NCI-H2171 treated with DMSO at 0.1 percent for 48 hours (cell line): Measurements from ENCODE around the gene ITIH5.

ENCODE experiments used
- DNase-seq: peaks from one replicate; lab custom pipeline; 2025; lab: John Stamatoyannopoulos, UW

Gene ITIH5

DNA sequence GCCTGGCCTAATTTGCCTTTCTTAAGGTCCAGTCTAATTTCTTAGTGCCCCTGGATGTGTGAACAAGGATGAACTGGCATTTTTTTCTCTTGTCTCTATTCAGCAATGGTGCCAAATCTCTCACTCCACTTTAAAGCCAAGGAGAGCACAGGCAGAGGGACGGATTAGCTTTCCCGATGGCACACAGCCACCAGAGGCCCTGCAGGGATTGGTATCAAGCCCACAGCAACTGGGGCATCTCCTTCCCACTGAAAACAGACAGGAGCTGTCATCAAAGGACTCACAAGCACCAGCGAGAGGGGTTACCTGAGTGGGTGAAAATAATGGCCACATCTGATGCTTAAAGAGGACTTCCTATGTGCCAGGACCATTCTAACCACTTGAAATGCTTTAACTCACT, 83.1 kb downstream of the ITIH5 start:
- DNase-seq: no peak

GRCh38 chr10:7580520-7580919, 86.2 kb downstream of the ITIH5 start:
- DNase-seq: no peak

- DNase-seq: no peak
Measured at GRCh38 chr10:7579681-7580080, 87.1 kb downstream of the ITIH5 start.

GRCh38 chr10:7577579-7577978, 89.2 kb downstream of the ITIH5 start:
- no peak for DNase-seq

DNA sequence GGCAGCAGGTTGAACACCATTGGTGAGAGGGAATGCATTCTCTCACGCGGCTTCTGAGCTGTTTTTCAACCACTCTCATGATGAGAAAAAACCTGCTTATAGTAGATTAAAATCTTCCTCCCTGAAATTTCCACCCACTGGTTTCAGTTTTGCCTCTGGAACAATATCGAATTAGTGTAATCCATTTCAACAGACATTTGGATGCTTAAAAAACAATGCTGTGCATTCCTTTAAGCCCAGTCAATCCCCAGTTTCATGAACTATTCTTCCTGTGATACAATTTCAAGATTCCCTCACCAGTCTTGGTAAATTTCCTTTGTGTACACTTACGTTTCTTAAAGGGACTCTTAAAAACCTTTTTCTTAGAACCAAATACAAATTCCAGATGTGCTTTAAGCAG, 89.6 kb downstream of the ITIH5 start:
- DNase-seq: no peak

DNA sequence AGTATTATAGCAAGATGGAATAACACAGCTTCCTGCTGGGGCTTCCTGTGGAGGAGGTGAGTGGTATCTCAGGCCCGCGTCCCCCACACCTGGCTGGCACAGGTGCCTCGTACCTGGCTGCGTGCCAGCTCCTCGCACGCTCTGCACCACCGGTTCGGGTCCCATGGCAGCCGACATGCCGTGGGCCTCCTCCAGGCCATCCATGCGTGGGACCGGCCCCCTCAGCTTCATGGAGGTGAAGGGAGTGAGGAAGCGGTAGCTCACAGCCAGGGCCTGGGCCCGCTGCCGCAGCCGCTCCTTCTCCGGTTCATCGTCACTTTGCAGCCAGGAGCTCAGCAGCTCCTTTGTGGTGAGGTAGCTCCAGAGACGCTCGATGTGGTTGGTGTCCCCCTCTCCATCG, 90.4 kb downstream of the ITIH5 start:
- DNase-seq: no peak

GRCh38 chr10:7572391-7572790, 94.4 kb downstream of the ITIH5 start:
- no peak for DNase-seq

DNA sequence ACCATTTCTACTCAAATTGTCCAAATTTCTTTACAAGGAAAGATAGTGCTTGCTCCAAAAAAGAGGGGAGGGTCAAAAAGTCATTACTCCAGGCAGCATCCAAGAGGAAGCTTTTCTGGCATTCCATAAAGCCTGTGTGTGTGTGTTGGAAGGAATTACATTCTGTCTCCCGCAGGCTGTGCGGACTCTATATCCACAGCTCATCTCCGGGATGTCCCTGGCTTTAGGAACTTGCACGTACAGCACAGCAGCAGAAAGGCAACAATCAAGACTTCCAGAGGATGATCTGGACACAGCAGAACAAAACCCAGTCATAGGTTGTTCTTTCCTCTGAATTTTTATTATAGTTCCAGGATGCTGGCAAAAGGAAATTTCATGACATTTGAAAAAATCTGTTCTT, 94.8 kb downstream of the ITIH5 start:
- DNase-seq: no peak

DNA sequence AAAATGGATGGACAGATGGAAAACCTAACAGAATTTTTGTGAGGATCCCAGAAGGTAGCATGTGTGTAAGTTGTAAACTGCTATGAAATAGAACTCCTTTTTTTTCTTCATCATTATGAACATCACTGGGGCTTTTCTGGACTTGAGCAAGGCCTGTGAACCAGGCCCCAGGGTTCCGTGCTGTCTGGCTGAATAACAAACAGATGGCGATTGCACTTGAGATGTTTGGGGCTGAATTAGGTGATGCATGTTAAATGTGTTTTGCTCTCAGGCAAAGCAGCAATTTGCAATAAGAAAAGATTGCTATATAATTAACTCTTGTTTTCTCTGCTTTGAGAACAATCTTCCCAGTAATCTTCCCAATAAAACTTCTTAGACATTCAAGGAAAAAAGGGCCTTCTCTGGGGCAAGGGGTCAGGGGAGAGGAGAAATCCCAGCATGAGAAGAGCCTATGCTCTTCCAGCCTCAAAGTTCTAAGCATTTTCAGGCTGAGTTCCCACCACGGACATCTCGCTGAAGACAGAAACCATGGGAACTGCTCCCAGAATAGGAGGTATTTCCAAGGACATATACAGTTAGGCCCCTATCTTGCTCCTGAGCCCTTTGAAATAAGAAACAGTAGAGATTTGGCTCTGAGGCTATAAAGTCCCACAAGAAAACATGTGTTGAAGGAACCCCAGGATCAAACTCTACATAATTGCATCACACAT, 98.7 kb downstream of the ITIH5 start:
- no peak for DNase-seq

- no peak for DNase-seq
Measured at GRCh38 chr10:7566891-7567290, 99.9 kb downstream of the ITIH5 start.

- DNase-seq: no peak
Measured at GRCh38 chr10:7565871-7566270, 100.9 kb downstream of the ITIH5 start.

GRCh38 chr10:7563770-7564169, 103.0 kb downstream of the ITIH5 start:
- no peak for DNase-seq

DNA sequence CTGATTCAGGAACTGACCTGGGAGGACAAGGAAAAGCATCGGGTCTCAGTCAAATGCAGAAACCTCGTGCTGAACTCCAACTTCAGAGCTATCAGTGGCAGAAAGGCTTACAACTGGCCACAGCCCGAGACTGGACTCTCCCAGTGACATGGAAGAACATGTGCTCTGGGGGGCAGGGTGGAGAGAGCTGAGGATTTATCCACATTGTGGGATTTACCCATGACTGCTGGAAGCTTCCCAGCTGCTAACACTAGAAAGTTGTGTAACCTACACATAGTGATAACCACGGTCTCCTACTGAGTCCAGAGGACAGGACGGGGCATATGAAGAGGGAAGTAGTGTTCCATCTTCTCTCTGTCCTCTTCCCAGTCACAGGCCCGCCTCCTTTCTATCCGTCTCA, 103.4 kb downstream of the ITIH5 start:
- DNase-seq: no peak

DNA sequence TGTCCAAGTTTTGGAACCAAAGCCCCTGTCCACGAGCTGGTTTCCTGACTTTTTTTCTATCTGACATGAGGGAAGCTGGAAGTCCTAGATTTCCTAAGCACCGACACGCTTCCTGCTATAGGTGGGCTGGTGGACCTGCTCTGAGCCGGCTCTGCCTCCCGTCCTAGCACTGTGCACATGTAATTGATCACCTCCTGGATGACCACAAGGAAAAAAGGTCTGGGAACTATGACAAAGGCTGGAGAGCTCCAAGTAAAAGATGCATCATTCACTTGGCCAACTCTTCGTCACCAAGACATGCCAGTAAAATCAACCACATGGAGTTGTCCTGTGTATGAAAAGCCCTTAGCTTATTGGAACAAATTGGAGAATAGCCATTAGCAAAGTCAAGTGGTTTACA, 104.8 kb downstream of the ITIH5 start:
- no peak for DNase-seq

DNA sequence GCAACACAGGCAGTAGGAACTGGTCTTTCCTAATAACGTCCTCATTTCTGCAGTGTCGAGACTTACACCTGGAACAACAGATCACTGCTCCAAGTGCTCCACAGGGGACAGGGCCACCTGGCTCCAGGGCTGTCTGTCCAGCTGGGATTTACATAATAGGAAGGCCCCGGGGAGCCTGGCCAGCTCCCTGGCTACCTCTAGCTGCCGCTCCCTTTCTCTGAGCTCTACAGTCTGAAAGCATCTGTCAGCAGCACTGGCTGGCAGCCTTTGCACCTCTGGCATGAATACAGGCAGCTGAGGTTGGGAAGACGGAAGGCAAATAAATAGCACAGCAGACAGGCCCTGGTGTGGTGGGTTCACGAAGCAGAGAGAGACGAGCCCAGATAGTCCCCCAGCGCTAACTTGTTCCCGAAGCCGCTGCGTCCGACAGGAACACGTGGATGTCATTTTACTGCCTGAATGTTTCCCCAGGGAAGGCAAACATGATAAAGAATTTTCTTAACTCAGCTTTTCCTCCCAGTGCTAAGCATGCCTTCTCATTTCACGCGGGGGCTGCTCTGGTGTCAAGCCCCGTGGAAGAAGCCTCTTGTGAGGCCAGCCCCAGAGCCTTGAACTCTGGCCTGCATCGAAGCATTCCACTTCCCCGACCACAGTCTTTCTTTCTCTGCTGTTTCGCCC, 105.4 kb downstream of the ITIH5 start:
- DNase-seq: no peak

- no peak for DNase-seq
Measured at GRCh38 chr10:7560519-7560918, 106.2 kb downstream of the ITIH5 start.

DNA sequence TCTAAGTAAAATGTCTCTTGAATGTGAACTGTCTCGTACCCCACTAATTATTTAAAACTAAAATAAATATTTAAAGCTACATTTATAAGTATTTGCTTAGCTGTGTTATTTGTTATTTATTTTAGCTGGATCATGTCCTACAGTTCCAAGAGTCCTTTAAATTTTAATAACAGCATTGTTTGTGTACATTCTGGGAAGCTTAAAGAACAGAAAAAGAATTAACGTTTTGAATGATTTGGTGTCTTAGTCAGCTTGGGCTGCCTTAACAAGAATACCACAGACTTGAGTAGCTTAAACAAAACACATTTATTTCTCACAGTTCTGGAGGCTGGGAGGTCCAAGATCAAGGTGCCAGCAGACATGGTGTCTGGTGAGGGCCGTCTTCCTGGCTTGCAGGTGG, 107.4 kb downstream of the ITIH5 start:
- no peak for DNase-seq

- no peak for DNase-seq
Measured at GRCh38 chr10:7558036-7558435, 108.7 kb downstream of the ITIH5 start.

- no peak for DNase-seq
Measured at GRCh38 chr10:7553531-7553930, 113.2 kb downstream of the ITIH5 start.

- DNase-seq: no peak
Measured at GRCh38 chr10:7551950-7552716, 114.6 kb downstream of the ITIH5 start.

- DNase-seq: no peak
Measured at GRCh38 chr10:7551289-7551688, 115.5 kb downstream of the ITIH5 start.

DNA sequence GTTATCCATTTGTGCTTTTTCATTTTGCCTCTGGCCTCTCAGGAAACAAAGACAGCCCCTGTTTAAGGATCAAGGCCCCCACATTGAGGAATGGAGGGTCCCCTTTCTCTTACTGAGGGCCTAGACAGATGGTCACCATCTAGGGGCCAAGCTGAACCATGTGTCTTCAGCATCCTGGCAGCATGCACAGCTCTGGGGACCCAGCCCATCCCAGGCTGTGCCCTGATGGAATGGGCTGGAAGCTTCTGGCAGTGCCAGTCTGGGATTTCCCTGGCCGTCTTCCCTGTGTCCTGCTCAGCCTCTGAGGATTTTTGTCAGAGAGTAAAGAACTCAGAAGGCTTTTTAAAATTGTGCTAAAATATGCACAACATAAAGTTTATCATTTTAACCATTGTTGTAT, 116.8 kb downstream of the ITIH5 start:
- DNase-seq: no peak

DNA sequence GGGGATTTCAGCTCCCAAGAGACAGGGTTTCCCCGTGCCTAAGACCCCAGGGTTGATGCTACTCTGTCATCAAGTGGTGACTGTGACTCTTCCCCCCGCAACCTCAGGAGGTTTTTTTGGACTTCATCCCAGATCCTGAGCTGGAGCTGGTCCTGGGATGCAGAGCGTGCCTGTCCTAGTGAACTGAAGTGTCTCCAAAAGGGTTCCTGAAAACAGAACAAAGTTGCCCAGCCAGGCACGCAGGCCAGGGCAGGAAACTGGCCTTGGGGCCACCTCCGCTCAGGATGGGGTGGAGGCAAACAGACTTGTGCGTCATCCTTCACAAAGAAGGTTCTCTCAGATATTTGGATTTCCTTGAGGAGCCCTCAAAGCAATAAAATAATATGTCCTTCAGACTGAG, 118.9 kb downstream of the ITIH5 start:
- DNase-seq: no peak
